Liver (tissue), 9 donors: ENCODE results near the gene TNFRSF25. TPM values are rescaled to one million over a fixed set of nuclear protein-coding genes. Genes with fewer than 3 reads are reported as not detected.
A peak's percentile ranks its signal among the peaks of the same experiment; 100 is the strongest.

ENCODE experiments used
- DNase-seq: peaks from one replicate; pipeline ENCODE4 v3.0.0-alpha.2; 2017; ENCODE audit warnings: low spot score
- H3K27ac ChIP-seq, 2 donors: one replicate each; pipeline ENCODE4 v1.7.0; 2013; ENCODE audit warnings: inconsistent platforms in 2 of 2, low read length in 2 of 2, control low read depth in 1 of 2, low read depth in 1 of 2, mild to moderate bottlenecking in 1 of 2
- H3K27me3 ChIP-seq, 4 donors: one replicate each; pipeline versions ENCODE4 v1.6.1 to v1.7.0; 2013; ENCODE audit warnings: low read length in 3 of 4, inconsistent platforms in 1 of 4, mild to moderate bottlenecking in 1 of 4, moderate library complexity in 1 of 4; ENCODE audit not compliant: control insufficient read depth in 4 of 4, insufficient read depth in 4 of 4
- H3K36me3 ChIP-seq, 4 donors: one replicate each; pipeline versions ENCODE4 v1.6.1 to v1.7.0; 2013; ENCODE audit warnings: low read length in 3 of 4, mild to moderate bottlenecking in 3 of 4, low read depth in 1 of 4, moderate library complexity in 1 of 4; ENCODE audit not compliant: control insufficient read depth in 4 of 4, insufficient read depth in 3 of 4
- H3K4me1 ChIP-seq, 4 donors: one replicate each; pipeline versions ENCODE4 v1.6.1 to v1.7.0; 2013; ENCODE audit warnings: low read length in 3 of 4, mild to moderate bottlenecking in 3 of 4, moderate library complexity in 1 of 4; ENCODE audit not compliant: control insufficient read depth in 4 of 4, insufficient read depth in 4 of 4
- H3K4me3 ChIP-seq, 3 donors: one replicate each; pipeline versions ENCODE4 v1.6.1 to v1.7.0; 2013; ENCODE audit warnings: low read length in 3 of 3, control low read depth in 1 of 3, low read depth in 1 of 3, mild to moderate bottlenecking in 1 of 3
- H3K9ac ChIP-seq, 2 donors: one replicate each; pipeline ENCODE4 v1.7.0; 2013; ENCODE audit warnings: low read length in 2 of 2, mild to moderate bottlenecking in 2 of 2, moderate library complexity in 2 of 2, control low read depth in 1 of 2, low read depth in 1 of 2
- H3K9me3 ChIP-seq, 4 donors: one replicate each; pipeline versions ENCODE4 v1.6.1 to v1.7.0; 2013; ENCODE audit warnings: low read length in 3 of 4; ENCODE audit not compliant: control insufficient read depth in 4 of 4
- CTCF ChIP-seq: fragments of 150-350 bp; IDR thresholded peaks from 2 replicates; pipeline ENCODE4 v1.5.1; 2017; ENCODE audit warnings: improper control_type of control experiment, low read depth, low read length; ENCODE audit not compliant: missing input control
- EGR1 ChIP-seq, 2 donors: IDR thresholded peaks; 2 replicates each; pipeline ENCODE4 v1.6.1; 2016 to 2018; ENCODE audit warnings: antibody characterized with exemption in 2 of 2, low read depth in 2 of 2
- FOXA1 ChIP-seq: IDR thresholded peaks from 2 replicates; pipeline ENCODE4 v1.6.1; 2016; ENCODE audit warnings: antibody characterized with exemption
- FOXA2 ChIP-seq: IDR thresholded peaks from 2 replicates; pipeline ENCODE4 v1.6.1; 2016; ENCODE audit warnings: antibody characterized with exemption
- GABPA ChIP-seq, 2 donors: IDR thresholded peaks in 1 of 2; conservative IDR thresholded peaks in 1 of 2; 2 replicates each; pipeline ENCODE4 v1.6.1; 2016; ENCODE audit warnings: antibody characterized with exemption in 2 of 2, mild to moderate bottlenecking in 1 of 2, moderate library complexity in 1 of 2
- HNF4G ChIP-seq: IDR thresholded peaks from 2 replicates; pipeline ENCODE4 v1.6.1; 2016; ENCODE audit warnings: antibody characterized with exemption
- JUND ChIP-seq, 2 donors: IDR thresholded peaks; 2 replicates each; pipeline ENCODE4 v1.6.1; 2016; ENCODE audit warnings: antibody characterized with exemption in 2 of 2
- RAD21 ChIP-seq, 2 donors: IDR thresholded peaks; 2 replicates each; pipeline ENCODE4 v1.6.1; 2016; ENCODE audit warnings: antibody characterized with exemption in 2 of 2, mild to moderate bottlenecking in 2 of 2
- REST ChIP-seq: IDR thresholded peaks from 2 replicates; pipeline ENCODE4 v1.6.1; 2016; ENCODE audit warnings: antibody characterized with exemption, mild to moderate bottlenecking
- RXRA ChIP-seq, 2 donors: IDR thresholded peaks; 2 replicates each; pipeline ENCODE4 v1.6.1; 2017 to 2018; ENCODE audit warnings: antibody characterized with exemption in 2 of 2, mild to moderate bottlenecking in 1 of 2
- SP1 ChIP-seq: IDR thresholded peaks from 2 replicates; pipeline ENCODE4 v1.6.1; 2018; ENCODE audit warnings: antibody characterized with exemption, mild to moderate bottlenecking
- YY1 ChIP-seq: IDR thresholded peaks from 2 replicates; pipeline ENCODE4 v1.6.1; 2016; ENCODE audit warnings: antibody characterized with exemption, mild to moderate bottlenecking
- whole genome bisulfite sequencing: extraction: QIAGEN DNeasy Blood & Tissue Kit; methylation state at CpG from one replicate; pipeline ENCODE4 v1.1.7; 2013; 5-methylcytosine and 5-hydroxymethylcytosine counted together
- polyA plus RNA-seq, 2 donors: library from polyadenylated mRNA; stranded (reverse) in 1 of 2; unstranded in 1 of 2; fragments of 200-250 nt in 1 of 2; fragments of >200 nt in 1 of 2; fragmentation: Nextera tagmentation in 1 of 2; extraction: Ambion mirVana in 1 of 2; gene quantifications; one replicate each; pipeline versions ENCODE4 v1.2.1 to v1.2.3, GENCODE V29; 2013 to 2015
- total RNA-seq, 2 donors: library from RNA; depleted of rRNA; stranded (reverse); fragments of >200 nt; gene quantifications; one replicate each; pipeline ENCODE4 v1.2.3, GENCODE V29; 2014
- TF ChIP-seq, protein P1 (sequence below): IDR thresholded peaks from 2 replicates; pipeline ENCODE4 v1.6.1; 2016; ENCODE audit warnings: antibody characterized with exemption
- donor health status: healthy.
- donor health status: healthy.
- donor health status: healthy.
- donor health status: healthy.
- donor health status: healthy.

TNFRSF25 gene
- total and polyA plus RNA-seq, 4 donors = 0.78 to 2.6 (median 2.0) TPM

GRCh38 chr1:6487804-6488484, 22.0 kb upstream of the TNFRSF25 start:
- no peak for DNase-seq
- no peaks in the 10 kb centered on the region for H3K36me3 ChIP-seq
- no peak overlapping the region for H3K9ac ChIP-seq
- no peaks in the 10 kb centered on the region for H3K27me3 ChIP-seq
- H3K4me3 ChIP-seq = no peak overlapping the region
- peaks cover 6 to 29% (median 15%) of the 10 kb centered on the region in 4 donors for H3K4me1 ChIP-seq
- TF ChIP-seq FOXA1 = no peak
- no peak for TF ChIP-seq RXRA (IDR thresholded peaks at IDR 0.05)
- TF ChIP-seq FOXA2 = no peak
- TF ChIP-seq GABPA (IDR thresholded peaks at IDR 0.05 in 1 of 2, conservative IDR thresholded peaks at IDR 0.05 in 1 of 2) = no peak
- no peak for TF ChIP-seq SP1
- no peak for TF ChIP-seq YY1
- TF ChIP-seq REST = no peak
- TF ChIP-seq, protein P1, sequence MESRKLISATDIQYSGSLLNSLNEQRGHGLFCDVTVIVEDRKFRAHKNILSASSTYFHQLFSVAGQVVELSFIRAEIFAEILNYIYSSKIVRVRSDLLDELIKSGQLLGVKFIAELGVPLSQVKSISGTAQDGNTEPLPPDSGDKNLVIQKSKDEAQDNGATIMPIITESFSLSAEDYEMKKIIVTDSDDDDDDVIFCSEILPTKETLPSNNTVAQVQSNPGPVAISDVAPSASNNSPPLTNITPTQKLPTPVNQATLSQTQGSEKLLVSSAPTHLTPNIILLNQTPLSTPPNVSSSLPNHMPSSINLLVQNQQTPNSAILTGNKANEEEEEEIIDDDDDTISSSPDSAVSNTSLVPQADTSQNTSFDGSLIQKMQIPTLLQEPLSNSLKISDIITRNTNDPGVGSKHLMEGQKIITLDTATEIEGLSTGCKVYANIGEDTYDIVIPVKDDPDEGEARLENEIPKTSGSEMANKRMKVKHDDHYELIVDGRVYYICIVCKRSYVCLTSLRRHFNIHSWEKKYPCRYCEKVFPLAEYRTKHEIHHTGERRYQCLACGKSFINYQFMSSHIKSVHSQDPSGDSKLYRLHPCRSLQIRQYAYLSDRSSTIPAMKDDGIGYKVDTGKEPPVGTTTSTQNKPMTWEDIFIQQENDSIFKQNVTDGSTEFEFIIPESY = no peak
- no peak for TF ChIP-seq RAD21 (IDR thresholded peaks at IDR 0.05)
- no peak for TF ChIP-seq JUND (IDR thresholded peaks at IDR 0.05)
- H3K9me3 ChIP-seq = no peaks in the 10 kb centered on the region
- H3K27ac ChIP-seq = no peak overlapping the region
- WGBS = 81% methylated on average over 14 of the region's 14 CpGs

DNA sequence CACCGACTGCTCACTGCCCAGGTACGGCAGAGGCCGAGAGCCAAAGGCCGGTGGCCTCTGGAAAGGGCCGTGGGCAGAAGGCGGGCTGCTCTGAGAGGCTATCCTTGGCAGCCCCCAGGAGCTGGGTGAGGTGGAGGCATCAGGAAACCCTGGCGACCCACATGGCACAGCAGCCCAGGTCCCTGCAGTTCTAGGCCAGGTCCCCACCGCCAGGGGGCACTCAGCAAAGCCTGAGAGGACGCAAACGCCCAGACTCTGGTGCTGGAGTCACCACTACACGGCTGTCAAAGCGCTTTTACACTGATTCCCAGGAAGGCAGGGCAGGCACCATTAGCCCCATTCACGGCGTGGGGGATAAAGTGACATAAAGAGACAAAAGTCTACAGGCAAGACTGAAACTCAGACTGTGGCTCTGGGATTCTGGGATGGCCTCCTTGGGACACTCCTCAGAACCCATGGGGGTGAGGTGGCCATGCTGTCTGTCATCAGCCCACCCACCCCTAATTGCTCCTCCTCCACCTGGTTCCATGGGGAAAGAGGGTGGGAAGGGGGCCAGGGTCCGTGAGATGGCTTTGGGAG, 20.5 kb upstream of the TNFRSF25 start:
- WGBS = 4% methylated on average over 15 of the region's 15 CpGs
- no peaks in the 10 kb centered on the region for H3K9me3 ChIP-seq
- no peak overlapping the region for H3K9ac ChIP-seq
- H3K4me3 ChIP-seq = no peak overlapping the region
- DNase-seq = peak; percentile 87
- no peak overlapping the region for H3K27ac ChIP-seq
- no peaks in the 10 kb centered on the region for H3K36me3 ChIP-seq
- TF ChIP-seq HNF4G (no peak), EGR1 (IDR thresholded peaks at IDR 0.05; ENCODE audit: low read depth in 2 of 2) (no peak), CTCF (peak; percentile 84), FOXA1 (no peak), REST (no peak), YY1 (no peak), RAD21 (IDR thresholded peaks at IDR 0.05) (peak; percentile 75 to 86)
- H3K27me3 ChIP-seq = no peaks in the 10 kb centered on the region
- H3K4me1 ChIP-seq = peaks cover 6 to 25% (median 13%) of the 10 kb centered on the region in 4 donors
